D721Med (cell line): Measurements from ENCODE around the gene KLF9.

Experiments
- DNase-seq: peaks from one replicate; pipeline ENCODE4 v3.0.0; 2011; ENCODE audit warnings: low spot score; ENCODE audit not compliant: insufficient read length
- FAIRE-seq: peaks from 2 replicates; lab custom pipeline; 2011; peaks lifted over from hg19 to GRCh38; lab: Jason Lieb, UNC
- TF ChIP-seq, protein P1 (sequence below): IDR thresholded peaks from 2 replicates; pipeline ENCODE4 v1.5.1; 2012; ENCODE audit warnings: mild to moderate bottlenecking, control low read depth; ENCODE audit not compliant: insufficient read depth; ENCODE audit errors: missing control alignments

KLF9 gene

GRCh38 chr9:70411121-70411929, 3.1 kb downstream of the KLF9 start:
- TF ChIP-seq, protein P1, sequence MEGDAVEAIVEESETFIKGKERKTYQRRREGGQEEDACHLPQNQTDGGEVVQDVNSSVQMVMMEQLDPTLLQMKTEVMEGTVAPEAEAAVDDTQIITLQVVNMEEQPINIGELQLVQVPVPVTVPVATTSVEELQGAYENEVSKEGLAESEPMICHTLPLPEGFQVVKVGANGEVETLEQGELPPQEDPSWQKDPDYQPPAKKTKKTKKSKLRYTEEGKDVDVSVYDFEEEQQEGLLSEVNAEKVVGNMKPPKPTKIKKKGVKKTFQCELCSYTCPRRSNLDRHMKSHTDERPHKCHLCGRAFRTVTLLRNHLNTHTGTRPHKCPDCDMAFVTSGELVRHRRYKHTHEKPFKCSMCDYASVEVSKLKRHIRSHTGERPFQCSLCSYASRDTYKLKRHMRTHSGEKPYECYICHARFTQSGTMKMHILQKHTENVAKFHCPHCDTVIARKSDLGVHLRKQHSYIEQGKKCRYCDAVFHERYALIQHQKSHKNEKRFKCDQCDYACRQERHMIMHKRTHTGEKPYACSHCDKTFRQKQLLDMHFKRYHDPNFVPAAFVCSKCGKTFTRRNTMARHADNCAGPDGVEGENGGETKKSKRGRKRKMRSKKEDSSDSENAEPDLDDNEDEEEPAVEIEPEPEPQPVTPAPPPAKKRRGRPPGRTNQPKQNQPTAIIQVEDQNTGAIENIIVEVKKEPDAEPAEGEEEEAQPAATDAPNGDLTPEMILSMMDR, result no peak
- FAIRE-seq (no peak), DNase-seq (no peak)

GRCh38 chr9:70410368-70410767, 4.1 kb downstream of the KLF9 start:
- no peak for FAIRE-seq

DNA sequence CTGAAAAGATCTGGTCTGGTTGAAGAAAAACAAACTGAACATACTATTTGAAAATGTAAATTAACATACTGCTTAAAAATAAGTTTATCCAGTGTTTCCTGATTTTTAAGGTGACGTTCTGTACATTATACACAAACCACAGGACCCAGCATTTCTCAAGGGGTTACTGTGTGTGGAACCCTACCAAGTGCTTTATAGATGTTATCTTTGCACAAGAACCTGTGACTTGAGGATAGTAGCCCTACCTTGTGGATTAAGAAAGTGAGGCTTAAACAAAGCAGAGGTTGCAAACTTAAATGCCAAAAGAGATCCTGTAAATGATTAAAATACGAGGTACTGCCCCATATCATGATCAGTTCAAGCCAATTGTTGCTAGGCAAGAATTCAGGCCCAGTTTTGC, 4.7 kb downstream of the KLF9 start:
- TF ChIP-seq, protein P1, result no peak
- FAIRE-seq (no peak), DNase-seq (no peak)

More at GRCh38 chr9:70410368-70410767, 4.1 kb downstream of the KLF9 start:
- TF ChIP-seq, protein P1, result no peak
- no peak for DNase-seq

- TF ChIP-seq, protein P1, result no peak
- DNase-seq, result no peak
- FAIRE-seq, result no peak
Measured at GRCh38 chr9:70409280-70409679, 5.2 kb downstream of the KLF9 start.

DNA sequence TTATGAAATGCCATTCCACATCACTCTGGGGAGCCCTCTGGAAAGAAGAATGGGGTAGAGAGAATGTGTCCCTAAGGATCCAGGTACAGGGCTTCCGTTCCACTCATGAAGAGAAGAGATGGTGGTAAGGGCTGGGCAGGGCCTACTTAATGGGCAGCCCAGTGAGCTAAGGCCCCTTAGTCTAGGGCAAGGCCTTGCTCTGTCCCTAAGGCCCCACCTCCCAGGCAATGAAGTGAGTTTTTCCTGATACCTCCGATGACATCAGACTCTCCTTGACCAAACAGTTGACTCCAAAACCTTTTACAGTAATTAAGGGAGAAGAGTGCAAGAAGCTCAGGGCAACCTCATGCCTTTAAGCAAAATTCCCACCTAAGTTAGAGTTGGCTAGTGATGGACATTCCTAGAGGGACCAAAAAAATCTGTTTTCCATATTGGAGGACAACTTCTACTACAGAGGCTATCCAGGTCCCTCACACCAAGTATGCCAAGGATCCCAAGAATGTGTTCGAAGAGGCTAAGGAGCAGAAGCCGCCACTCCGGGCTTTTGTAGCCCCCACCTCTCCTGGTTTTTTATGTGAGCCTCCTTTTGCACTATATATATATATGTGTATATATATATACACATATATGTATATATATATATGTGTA, 5.9 kb downstream of the KLF9 start:
- TF ChIP-seq, protein P1, result no peak
- FAIRE-seq, result no peak
- no peak for DNase-seq

DNA sequence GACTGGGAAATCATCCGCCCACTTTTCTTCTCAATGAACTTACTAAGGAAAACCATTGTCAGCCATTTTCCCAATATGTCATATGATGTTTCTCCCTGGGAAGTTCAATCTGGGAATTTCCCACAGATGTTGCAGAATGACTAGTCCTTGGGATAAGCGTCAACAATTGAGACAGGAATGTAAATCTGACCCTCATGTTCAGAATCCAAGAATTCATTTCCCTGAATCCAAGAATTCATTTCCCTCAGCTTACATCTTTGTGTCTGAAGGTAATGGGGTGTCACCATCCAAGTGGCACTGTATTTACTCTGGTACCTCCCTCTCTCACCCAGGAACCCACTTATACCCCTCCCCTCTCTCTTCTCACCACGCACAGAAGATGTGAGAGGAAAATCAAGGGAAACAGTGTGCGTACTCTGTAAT, 7.4 kb downstream of the KLF9 start:
- FAIRE-seq (no peak), DNase-seq (no peak)
- TF ChIP-seq, protein P1, result no peak
